HFF-Myc (cell line): Measurements from ENCODE around the gene RGS1.
A peak's percentile ranks its signal among the peaks of the same experiment; 100 is the strongest.

Experiments used
- DNase-seq: peaks from one replicate; pipeline ENCODE4 v3.0.0-alpha.2; 2011; ENCODE audit warnings: low read depth; ENCODE audit errors: extremely low read depth
- H3K4me3 ChIP-seq: replicated peaks from 2 replicates; pipeline ENCODE4 v1.5.1; 2011; ENCODE audit warnings: low read depth, mild to moderate bottlenecking, control low read depth, low read length
- TF ChIP-seq, protein P1 (sequence below): IDR thresholded peaks from 2 replicates; pipeline ENCODE4 v1.5.1; 2012; ENCODE audit warnings: mild to moderate bottlenecking, low read depth, low read length, control low read depth; ENCODE audit errors: missing control alignments

RGS1 gene

DNA sequence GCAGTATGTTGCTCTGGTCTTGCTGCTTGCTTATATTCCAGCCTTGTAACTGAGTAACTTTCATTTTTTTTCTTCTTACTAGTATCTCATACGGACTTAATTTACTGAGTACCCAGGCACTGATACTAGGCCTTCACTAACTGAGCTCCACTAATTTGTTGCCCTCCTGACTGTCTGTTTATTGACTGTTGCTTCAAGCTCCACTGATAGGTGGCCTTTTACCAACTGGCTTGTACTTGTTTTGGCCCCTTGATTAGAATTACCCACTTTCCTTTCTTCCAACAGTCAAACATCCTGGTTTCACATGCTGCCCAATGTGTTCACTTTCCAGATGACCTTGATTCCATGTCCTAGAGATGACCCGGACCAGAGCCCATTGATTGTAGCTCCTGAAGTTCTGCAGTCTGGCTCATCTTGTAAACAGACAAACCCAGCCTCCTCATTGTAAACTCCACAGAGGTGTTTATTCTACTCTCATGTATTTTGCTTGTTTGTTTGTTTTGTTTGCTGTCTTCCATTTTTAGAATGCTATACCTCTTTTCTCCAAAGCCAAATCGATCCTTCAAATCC is 27.7 kb downstream of the RGS1 start:
- no peak overlapping the region for H3K4me3 ChIP-seq
- TF ChIP-seq, protein P1, sequence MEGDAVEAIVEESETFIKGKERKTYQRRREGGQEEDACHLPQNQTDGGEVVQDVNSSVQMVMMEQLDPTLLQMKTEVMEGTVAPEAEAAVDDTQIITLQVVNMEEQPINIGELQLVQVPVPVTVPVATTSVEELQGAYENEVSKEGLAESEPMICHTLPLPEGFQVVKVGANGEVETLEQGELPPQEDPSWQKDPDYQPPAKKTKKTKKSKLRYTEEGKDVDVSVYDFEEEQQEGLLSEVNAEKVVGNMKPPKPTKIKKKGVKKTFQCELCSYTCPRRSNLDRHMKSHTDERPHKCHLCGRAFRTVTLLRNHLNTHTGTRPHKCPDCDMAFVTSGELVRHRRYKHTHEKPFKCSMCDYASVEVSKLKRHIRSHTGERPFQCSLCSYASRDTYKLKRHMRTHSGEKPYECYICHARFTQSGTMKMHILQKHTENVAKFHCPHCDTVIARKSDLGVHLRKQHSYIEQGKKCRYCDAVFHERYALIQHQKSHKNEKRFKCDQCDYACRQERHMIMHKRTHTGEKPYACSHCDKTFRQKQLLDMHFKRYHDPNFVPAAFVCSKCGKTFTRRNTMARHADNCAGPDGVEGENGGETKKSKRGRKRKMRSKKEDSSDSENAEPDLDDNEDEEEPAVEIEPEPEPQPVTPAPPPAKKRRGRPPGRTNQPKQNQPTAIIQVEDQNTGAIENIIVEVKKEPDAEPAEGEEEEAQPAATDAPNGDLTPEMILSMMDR: no peak
- DNase-seq: no peak

DNA sequence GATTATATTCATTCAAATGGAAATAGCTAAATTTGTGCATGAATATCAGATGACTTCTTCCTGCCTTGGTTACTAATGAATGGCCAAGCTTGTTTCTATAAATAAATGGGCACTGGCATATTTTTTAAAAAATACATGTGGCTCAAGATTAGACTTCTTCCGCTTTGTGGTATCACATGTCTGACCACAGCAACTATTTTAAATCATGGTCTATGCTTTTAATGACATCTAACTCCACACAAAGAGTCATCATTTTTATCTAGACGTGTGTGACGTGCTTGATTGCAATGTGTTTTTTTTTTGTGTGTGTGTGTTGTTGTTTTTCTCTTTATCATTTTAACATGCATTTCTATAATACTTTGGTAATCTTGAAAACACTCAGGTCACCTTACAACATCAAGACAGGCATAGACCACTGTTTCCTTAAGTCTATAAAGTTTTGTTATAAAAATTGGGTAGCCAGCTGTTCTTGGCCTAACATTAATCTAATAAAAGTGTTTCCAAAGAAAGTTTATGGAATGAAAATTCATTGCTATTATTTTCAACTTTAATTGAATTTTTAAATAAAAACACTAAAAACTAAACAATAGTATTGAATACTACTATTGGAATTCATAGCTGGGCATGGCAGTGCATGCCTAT is 29.5 kb downstream of the RGS1 start:
- TF ChIP-seq, protein P1: no peak
- DNase-seq: no peak
- H3K4me3 ChIP-seq: no peak overlapping the region

DNA sequence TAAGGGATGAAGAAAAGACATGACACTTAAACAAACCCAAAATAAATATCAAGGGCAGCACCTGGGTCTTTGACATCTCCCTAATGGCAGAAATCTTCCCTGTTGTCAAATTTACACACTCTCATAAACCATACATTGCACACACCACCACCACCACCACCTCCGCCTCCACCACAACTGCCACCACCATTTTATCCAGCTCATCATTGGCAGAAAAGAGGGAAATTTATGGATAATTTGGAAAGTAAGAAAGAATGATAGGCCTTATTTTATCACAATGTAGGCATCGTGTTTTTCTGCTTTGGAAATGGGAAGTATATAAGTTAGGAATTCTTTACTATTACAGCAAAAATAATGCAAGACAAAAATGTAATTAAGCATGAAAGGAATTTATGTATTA is 33.1 kb downstream of the RGS1 start:
- H3K4me3 ChIP-seq: no peak overlapping the region
- TF ChIP-seq, protein P1: no peak
- DNase-seq: no peak

DNA sequence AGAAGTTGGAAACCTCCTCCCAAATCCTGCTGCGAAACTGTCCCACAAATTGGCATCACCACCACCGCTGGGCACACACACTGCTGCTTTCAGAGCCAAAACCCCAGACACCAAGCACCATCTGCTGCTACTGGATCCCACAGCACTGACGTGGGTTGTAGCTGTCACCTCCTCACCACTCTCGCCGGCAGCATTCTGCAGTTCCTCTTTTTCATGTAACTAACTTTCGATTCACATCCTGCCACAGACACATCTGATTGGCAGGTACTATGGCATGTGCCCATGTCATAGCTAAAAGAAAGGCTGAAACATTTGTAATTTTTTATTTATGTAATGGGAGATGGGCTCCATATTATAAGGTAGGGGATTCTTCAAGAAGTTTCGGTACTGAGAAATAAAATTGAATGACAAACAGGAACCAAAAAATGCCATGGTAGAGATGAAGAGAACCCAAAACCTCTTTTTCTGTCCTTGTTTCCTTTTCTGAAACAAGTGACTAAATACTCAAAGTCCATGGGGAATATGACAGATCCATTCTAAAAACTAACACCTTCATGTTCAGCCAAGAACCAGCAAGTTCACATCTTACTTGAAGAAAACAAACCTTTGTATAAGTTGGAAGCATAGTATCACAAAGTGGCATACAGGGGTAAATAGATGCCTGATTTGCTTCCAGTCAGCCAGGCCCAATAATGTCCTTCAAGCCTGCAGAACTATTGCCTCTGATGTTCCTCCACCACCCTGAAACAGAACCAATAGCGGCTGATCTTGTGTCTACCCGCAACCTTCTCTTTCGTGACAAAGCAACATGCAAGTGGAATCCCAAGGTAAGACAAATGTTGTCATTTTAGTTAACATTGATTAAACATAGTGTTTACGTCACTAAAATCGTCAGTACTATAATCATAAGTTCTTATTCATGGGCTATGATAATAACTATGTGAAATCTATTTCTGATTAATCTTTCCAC is 33.8 kb downstream of the RGS1 start:
- H3K4me3 ChIP-seq: no peak overlapping the region
- TF ChIP-seq, protein P1: no peak
- no peak for DNase-seq

DNA sequence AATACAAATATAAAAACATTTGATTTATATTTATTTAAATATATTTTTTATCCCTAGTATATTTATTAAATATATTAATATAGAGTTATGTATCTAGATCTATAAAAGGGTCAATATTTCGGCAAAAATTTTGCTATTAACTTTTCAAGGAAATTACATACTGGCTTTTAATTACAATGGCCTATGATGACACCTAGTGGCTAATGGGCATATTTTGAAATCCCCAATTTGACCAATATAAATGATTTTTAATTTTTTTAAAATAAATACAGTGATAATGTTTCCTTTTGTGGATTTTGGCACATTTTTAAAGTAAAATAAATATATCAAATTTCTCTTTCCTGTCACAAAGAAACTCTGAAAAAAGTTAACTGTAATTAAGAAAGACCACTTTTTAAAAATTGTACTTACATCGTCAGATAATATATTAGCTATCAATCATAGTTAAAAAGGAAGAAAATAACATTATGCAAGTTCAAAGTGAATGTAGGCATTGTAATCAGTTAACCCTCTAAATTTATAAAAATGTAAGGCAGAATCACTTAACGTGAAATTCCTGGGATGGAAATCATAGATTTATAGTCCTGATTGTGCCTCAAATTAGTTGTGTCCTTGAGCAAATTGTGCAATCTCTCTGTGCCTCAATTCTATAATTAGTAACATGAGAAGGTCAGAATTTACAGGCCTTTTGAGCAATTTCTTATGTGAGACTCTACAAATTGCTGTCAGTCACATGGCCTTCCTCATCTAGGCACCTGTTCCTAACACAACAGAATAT is 34.7 kb downstream of the RGS1 start:
- DNase-seq: peak; percentile 17
- no peak overlapping the region for H3K4me3 ChIP-seq
- TF ChIP-seq, protein P1: peak; percentile 31

DNA sequence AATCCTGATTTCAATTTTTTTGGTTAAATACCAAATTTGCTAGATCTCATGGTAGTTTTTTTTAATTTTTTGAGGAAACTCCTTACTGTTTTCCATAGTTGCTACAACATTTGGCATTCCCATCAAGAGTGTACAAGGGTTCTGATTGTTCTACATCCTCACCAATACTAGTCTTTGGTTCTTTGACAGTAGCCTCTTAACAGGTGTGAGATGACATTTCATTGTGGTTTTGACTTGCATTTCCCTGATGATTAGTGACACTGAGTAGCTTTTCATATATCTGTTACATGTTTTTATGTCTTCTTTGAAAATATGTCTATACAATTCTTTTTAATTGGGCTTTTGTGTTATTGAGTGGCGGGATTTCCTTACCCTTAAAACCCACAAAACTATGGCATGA is 39.5 kb downstream of the RGS1 start:
- no peak for DNase-seq
- H3K4me3 ChIP-seq: no peak overlapping the region
- TF ChIP-seq, protein P1: no peak
